HG03025 (cell line): ENCODE results near the gene SPRYD3.

ENCODE experiments used
- ATAC-seq: cut with Tn5 transposase; IDR thresholded peaks from one replicate; pipeline ENCODE4 v1.9.1; 2021; ENCODE audit warnings: mild to moderate bottlenecking, moderate library complexity; ENCODE audit not compliant: unreplicated experiment, low FRiP score

SPRYD3 gene

DNA sequence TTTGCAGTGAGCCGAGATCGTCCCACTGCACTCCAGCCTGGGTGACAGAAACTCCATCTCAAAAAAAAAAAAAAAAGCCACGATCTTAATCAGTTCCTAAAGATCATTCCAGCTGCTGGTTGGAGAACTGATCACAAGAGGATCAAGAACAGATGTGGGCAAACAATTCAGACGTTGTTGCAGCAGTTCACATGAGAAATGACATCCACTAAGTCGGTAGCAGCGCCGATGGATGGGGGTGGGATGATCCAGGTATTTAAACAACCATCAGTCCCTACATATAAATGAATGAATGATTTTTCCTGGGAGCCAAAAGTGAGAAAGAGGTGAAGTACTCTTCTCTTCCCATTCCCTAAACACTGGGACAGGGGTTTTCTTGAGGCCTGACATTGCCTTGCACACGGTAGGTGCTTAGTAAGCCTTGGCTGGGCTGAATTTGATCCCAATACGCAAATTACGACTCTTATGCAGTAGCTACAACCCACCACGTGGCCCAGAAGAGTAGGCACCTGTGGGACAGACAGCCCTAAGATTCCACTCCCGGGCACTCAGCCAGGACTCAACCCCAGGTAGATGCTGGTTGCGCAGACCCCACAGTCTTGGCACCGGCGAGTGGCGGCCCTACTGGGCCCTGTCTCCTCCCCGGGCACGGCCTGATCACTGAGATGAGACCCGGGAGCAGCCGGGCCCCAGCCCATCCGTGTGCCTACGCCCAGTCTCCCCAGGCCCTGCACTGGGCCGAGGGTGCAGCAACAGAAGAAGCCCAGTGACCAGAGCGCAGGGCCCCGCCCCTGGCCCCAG is 565 bp downstream of the SPRYD3 start:
- peak; percentile 23 for ATAC-seq

GRCh38 chr12:53077030-53077429 is 2.2 kb downstream of the SPRYD3 start:
- no peak for ATAC-seq

DNA sequence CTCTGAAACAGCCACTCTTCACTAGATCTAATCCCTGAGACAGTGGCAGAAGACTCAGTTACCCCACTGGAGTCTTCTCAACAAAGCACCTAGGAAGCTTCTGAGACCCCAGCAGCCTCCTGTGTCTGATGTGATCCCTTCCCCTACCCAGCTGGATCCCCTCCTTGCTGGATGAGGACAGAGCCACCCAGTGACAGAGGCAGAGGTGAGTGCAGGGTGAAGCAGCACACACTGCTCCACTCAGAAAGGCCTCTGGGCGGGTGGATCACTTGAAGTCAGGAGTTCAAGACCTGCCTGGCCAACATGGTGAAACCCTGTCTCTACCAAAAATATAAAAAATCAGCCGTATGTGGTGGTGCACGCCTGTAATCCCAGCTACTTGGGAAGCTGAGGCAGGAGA is 2.7 kb downstream of the SPRYD3 start:
- no peak for ATAC-seq

DNA sequence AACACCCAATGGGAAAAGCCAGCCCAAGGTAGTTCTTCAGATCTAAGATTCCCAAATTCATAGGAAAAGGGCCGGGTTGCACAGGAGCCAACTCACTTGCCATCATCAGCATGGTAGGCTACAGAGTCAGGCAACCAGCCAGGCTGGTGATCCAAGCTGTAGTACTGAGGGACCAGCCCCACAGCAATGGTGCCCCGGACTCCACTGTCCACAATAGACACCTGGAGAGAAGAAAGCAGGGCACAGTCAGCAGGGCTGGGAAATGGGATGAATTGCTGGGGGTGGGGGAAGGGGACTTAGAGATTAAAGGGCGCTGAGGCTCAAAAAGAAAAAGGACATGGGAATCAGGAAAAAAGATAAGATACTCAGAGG is 4.2 kb downstream of the SPRYD3 start:
- no peak for ATAC-seq

DNA sequence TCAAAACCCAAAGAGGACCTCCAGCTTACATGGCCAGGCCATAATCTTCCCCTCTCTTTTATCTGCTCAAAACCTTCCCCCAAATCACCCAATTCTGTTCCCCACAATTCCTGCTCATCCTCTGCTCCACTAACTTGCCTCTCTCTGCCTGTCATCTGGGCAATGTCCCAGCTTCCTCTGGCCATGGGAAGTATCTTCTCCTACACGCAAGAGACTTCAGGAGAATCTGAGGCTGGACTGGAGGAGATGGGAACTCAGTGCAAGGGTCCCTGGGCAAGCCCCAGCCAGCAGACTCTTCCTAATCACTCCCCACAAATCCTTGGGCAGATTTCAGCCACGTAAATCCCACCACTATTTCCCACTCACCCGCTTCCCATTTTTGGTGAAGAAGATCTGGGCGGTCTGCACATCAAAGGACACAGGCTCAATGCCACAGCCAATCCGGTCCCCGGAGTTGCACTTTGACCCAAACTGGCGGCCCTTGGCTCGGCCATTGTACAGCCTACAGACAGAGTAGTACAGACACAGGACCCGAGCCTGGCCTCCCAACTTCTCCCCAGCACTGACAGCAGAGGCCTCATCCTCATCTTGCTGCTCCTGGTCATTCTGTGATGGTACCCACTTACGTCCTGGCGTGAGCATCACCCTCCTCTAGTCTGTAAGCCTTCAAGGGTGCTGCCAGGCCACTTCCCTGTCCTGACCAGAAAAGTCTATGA is 4.7 kb downstream of the SPRYD3 start:
- no peak for ATAC-seq

- ATAC-seq, result no peak
Measured at GRCh38 chr12:53073881-53074280, 5.3 kb downstream of the SPRYD3 start.

GRCh38 chr12:53071591-53072551 is 7.3 kb downstream of the SPRYD3 start:
- ATAC-seq, result no peak

DNA sequence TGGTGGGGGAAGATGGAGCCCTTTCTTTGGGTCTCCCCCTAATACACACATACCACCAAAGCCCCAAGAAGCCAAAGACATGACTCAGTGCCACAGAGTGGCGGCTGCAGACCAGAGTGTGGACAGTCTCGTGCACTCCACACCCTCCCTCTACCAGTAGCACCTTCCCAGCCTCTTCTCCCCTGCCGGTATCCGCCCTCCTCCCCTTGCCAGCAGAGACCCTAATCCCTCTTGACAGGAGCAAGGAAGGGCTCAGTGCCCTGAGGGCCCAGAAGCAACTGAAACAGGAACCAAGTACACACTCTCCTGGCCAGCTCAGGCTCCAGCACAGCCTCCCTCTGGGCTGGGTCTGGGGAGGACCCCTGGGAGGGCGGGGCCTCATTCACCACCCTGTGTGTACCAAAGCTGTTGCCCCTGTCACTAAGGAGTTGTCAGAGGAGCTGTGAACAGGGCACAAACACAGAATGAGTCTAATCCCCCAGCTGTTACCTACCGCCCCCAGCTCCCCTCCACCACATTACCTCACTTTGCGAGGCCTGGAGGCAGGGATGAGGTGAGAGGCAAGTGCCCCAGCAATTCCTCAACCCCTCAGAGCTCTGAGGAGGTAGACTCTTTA is 8.2 kb downstream of the SPRYD3 start:
- ATAC-seq, result no peak

DNA sequence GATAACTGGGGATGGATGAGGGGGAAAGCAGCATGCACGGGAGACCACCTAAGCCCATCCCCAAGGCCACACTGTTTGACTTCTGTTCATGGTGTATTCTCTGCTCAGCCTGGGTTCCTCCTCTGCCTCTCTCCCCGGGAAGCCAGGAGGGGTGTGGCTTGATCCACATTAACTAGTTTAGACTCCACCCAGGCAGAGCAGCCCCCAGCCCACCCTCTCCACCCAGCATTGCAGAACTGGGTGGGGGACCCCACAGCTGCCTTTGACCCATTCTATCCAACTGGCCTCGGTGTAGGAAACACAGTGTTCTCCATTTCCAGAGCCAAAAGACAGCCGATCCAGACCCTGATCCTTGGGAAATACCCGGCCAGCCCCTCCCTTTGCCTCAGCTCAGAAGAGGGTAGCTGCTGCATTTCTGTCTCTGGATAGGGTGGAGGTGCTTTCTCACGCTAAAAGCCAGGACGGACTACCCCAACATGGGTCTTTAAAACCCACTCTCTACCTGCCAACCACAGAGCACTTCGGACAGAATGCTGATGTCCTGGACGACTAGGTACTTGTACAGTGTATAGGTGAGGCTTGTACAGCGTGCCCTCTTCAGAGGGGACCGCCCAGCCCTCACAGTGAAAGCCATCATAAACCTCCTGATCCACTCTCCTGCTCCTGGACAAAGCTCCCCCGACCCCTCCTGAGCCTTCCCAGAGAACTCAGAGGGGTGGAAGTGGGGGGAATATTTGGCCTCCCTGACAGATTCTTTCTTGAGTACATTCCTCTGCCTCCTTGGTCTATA is 9.4 kb downstream of the SPRYD3 start:
- no peak for ATAC-seq

- ATAC-seq, result no peak
Measured at GRCh38 chr12:53068811-53069585, 10.2 kb downstream of the SPRYD3 start.

GRCh38 chr12:53067993-53068770 is 11.0 kb downstream of the SPRYD3 start:
- ATAC-seq, result no peak

GRCh38 chr12:53067074-53067992 is 11.9 kb downstream of the SPRYD3 start:
- ATAC-seq, result no peak

DNA sequence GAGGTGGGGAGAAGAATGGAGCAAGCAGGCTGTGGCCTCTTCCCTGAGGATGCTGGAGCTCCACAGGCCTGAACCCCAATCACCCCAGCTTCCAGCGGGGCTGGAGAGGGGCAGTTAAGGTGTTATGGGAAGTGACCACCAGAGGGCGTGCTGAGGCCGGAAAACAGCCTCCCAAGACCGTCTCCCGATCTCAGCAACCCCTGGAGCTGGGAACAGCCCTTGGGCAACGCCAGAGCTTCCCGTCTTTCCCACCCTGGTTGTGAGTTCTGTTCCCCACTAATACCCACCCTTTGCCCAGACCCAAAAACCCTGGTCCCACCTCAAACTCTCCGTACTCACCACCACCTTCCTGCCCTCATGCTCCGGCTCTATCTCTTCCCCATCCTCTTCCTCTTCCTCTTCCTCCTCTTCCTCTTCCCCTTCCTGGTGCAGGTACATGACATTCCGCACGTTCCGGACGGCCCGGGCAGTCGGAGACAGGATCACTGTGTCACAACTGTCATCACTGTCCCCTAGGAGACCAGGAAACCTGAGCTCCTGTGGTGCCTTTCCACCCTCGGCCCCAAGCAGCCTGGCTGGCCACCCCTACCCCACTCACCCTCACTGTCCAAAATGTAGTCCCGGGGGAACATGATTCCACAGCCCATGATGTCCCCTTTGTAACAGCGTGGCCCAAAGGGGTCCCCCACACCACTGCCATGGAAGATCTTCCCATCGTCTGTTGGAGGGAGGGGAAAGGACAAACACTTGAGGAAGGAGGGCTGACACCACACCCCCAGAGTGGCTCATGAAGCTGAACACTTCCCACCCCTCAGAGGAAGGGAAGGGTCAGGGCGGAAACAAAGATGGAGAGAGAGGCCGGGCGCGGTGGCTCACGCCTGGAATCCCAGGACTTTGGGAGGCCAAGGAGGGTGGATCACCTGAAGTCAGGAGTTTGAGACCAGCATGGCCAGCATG is 12.9 kb downstream of the SPRYD3 start:
- ATAC-seq, result no peak

DNA sequence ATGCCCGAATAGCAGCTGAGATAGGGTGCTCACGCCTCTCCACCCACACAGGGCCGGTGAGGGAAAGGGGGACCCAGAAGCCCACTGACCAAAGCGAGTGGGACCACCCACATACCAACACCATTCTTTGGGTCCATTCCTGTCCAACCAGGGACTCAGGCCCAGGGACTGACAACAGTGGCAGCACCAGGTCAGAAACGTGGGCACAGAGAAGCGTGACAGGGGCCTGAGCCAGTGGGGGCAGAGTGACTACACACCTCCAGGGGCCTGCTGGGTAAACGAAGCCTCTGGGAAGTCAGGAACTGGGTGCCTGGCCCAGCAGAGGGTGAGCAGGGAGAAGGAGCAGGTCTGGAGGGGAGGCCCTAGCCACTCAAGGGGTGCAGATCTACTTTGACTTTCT is 13.7 kb downstream of the SPRYD3 start:
- no peak for ATAC-seq

GRCh38 chr12:53064613-53065436 is 14.4 kb downstream of the SPRYD3 start:
- ATAC-seq, result no peak
